ENCODE measurements around the gene MLH3. TPM values are rescaled to one million over a fixed set of nuclear protein-coding genes. Genes with fewer than 3 reads are reported as not detected.

MLH3 gene
- total RNA-seq, 2 experiments from 2014 or later, result 17.0 to 17.3 TPM

- CTCF ChIA-PET, result interaction anchor here (0.7 kb wide), 1 partner anchor 19 kb away, joined by 3 read pairs; the partner anchor contains the start of gene ACYP1
- POLR2A ChIA-PET, result no interaction called here
- H3K27me3 Mint-ChIP-seq, result no peaks in the 10 kb centered on the region
- peaks cover 38% of the 10 kb centered on the region for H3K4me1 Mint-ChIP-seq
- peaks cover 30% of the 10 kb centered on the region for H3K36me3 Mint-ChIP-seq (ENCODE audit: low read depth)
- no peak overlapping the region for H3K4me3 Mint-ChIP-seq
- H3K27ac Mint-ChIP-seq, result no peak overlapping the region
- DNase-seq, result no peak
- H3K9me3 Mint-ChIP-seq, result no peaks in the 10 kb centered on the region
Measured at GRCh38 chr14:75044752-75045151, 6.5 kb downstream of the MLH3 start.

GRCh38 chr14:75044322-75044721 is 6.9 kb downstream of the MLH3 start:
- Mint-ChIP-seq H3K4me1 (peaks cover 35% of the 10 kb centered on the region), H3K36me3 (ENCODE audit: low read depth) (peaks cover 25% of the 10 kb centered on the region), H3K9me3 (no peaks in the 10 kb centered on the region), H3K27ac (no peak overlapping the region), H3K27me3 (no peaks in the 10 kb centered on the region), H3K4me3 (no peak overlapping the region)
- no peak for DNase-seq
- POLR2A ChIA-PET, result no interaction called here
- CTCF ChIA-PET, result no interaction called here

- Mint-ChIP-seq H3K27ac (no peak overlapping the region), H3K9me3 (no peaks in the 10 kb centered on the region), H3K4me1 (peaks cover 23% of the 10 kb centered on the region), H3K36me3 (ENCODE audit: low read depth) (peaks cover 17% of the 10 kb centered on the region), H3K4me3 (no peak overlapping the region), H3K27me3 (no peaks in the 10 kb centered on the region)
- ChIA-PET CTCF (no interaction called here), POLR2A (interaction anchor here (0.7 kb wide), 1 partner anchor 20 kb away, joined by 4 read pairs; no protein-coding TSS in a partner anchor)
- no peak for DNase-seq
Measured at GRCh38 chr14:75042035-75042434, 9.2 kb downstream of the MLH3 start.

- no peak for DNase-seq
- Mint-ChIP-seq H3K4me1 (peaks cover 19% of the 10 kb centered on the region), H3K4me3 (no peak overlapping the region), H3K27ac (no peak overlapping the region), H3K36me3 (ENCODE audit: low read depth) (peaks cover 15% of the 10 kb centered on the region), H3K9me3 (no peaks in the 10 kb centered on the region), H3K27me3 (no peaks in the 10 kb centered on the region)
- ChIA-PET POLR2A (no interaction called here), CTCF (no interaction called here)
Measured at GRCh38 chr14:75041613-75042012, 9.7 kb downstream of the MLH3 start.

GRCh38 chr14:75040959-75041358 is 10.3 kb downstream of the MLH3 start:
- Mint-ChIP-seq H3K36me3 (ENCODE audit: low read depth) (peaks cover 15% of the 10 kb centered on the region), H3K27me3 (no peaks in the 10 kb centered on the region), H3K4me3 (no peak overlapping the region), H3K4me1 (peaks cover 16% of the 10 kb centered on the region), H3K9me3 (no peaks in the 10 kb centered on the region), H3K27ac (no peak overlapping the region)
- ChIA-PET POLR2A (no interaction called here), CTCF (no interaction called here)
- DNase-seq, result no peak

GRCh38 chr14:75040507-75040906 is 10.8 kb downstream of the MLH3 start:
- H3K9me3 Mint-ChIP-seq, result no peaks in the 10 kb centered on the region
- H3K4me1 Mint-ChIP-seq, result peaks cover 14% of the 10 kb centered on the region
- DNase-seq, result no peak
- H3K4me3 Mint-ChIP-seq, result no peak overlapping the region
- H3K27me3 Mint-ChIP-seq, result no peaks in the 10 kb centered on the region
- H3K36me3 Mint-ChIP-seq (ENCODE audit: low read depth), result peaks cover 15% of the 10 kb centered on the region
- POLR2A ChIA-PET, result no interaction called here
- H3K27ac Mint-ChIP-seq, result no peak overlapping the region
- CTCF ChIA-PET, result interaction anchor here (1.1 kb wide), 1 partner anchor 22 kb away, joined by 3 read pairs; no protein-coding TSS in a partner anchor

- Mint-ChIP-seq H3K27ac (no peak overlapping the region), H3K27me3 (no peaks in the 10 kb centered on the region), H3K9me3 (no peaks in the 10 kb centered on the region), H3K4me1 (no peaks in the 10 kb centered on the region), H3K4me3 (no peak overlapping the region), H3K36me3 (ENCODE audit: low read depth) (peaks cover 17% of the 10 kb centered on the region)
- ChIA-PET CTCF (no interaction called here), POLR2A (no interaction called here)
- DNase-seq, result no peak
Measured at GRCh38 chr14:75032939-75033338, 18.3 kb downstream of the MLH3 start.

GRCh38 chr14:75030147-75030546 is 21.1 kb downstream of the MLH3 start:
- H3K27me3 Mint-ChIP-seq, result no peaks in the 10 kb centered on the region
- POLR2A ChIA-PET, result no interaction called here
- H3K4me3 Mint-ChIP-seq, result no peak overlapping the region
- no peak overlapping the region for H3K27ac Mint-ChIP-seq
- DNase-seq, result no peak
- H3K36me3 Mint-ChIP-seq (ENCODE audit: low read depth), result peaks cover 14% of the 10 kb centered on the region
- H3K4me1 Mint-ChIP-seq, result no peaks in the 10 kb centered on the region
- CTCF ChIA-PET, result interaction anchor here (0.6 to 0.7 kb wide), 2 partner anchors 41 to 48 kb away, joined by 3 read pairs; no protein-coding TSS in a partner anchor
- H3K9me3 Mint-ChIP-seq, result no peaks in the 10 kb centered on the region

GRCh38 chr14:75025876-75026275 is 25.4 kb downstream of the MLH3 start:
- Mint-ChIP-seq H3K36me3 (ENCODE audit: low read depth) (peaks cover 17% of the 10 kb centered on the region), H3K9me3 (no peaks in the 10 kb centered on the region), H3K4me3 (no peak overlapping the region), H3K27ac (no peak overlapping the region), H3K27me3 (no peaks in the 10 kb centered on the region), H3K4me1 (no peaks in the 10 kb centered on the region)
- ChIA-PET CTCF (interaction anchor here (0.7 to 1.5 kb wide), 4 partner anchors 10 to 148 kb away, joined by 4 read pairs; no protein-coding TSS in a partner anchor), POLR2A (no interaction called here)
- DNase-seq, result no peak

GRCh38 chr14:75025082-75025481 is 26.2 kb downstream of the MLH3 start:
- Mint-ChIP-seq H3K27me3 (no peaks in the 10 kb centered on the region), H3K27ac (no peak overlapping the region), H3K36me3 (ENCODE audit: low read depth) (peaks cover 19% of the 10 kb centered on the region), H3K4me3 (no peak overlapping the region), H3K4me1 (no peaks in the 10 kb centered on the region), H3K9me3 (no peaks in the 10 kb centered on the region)
- DNase-seq, result no peak
- CTCF ChIA-PET, result interaction anchor here (1.0 to 1.5 kb wide), 3 partner anchors 10 to 148 kb away, joined by 3 to 4 read pairs (median 4); no protein-coding TSS in a partner anchor
- POLR2A ChIA-PET, result no interaction called here

- POLR2A ChIA-PET, result interaction anchor here (0.6 kb wide), 1 partner anchor 32 kb away, joined by 4 read pairs; no protein-coding TSS in a partner anchor
- no peak overlapping the region for H3K27ac Mint-ChIP-seq
Measured at GRCh38 chr14:75023108-75023507, 28.2 kb downstream of the MLH3 start.

GRCh38 chr14:75022655-75023054 is 28.6 kb downstream of the MLH3 start:
- Mint-ChIP-seq H3K4me1 (no peaks in the 10 kb centered on the region), H3K27ac (no peak overlapping the region), H3K4me3 (no peak overlapping the region), H3K27me3 (no peaks in the 10 kb centered on the region), H3K9me3 (no peaks in the 10 kb centered on the region), H3K36me3 (ENCODE audit: low read depth) (peaks cover 20% of the 10 kb centered on the region)
- no peak for DNase-seq
- POLR2A ChIA-PET, result no interaction called here
- CTCF ChIA-PET, result interaction anchor here (0.8 to 2.4 kb wide), 4 partner anchors 8 to 92 kb away, joined by 3 to 10 read pairs (median 4); no protein-coding TSS in a partner anchor

More at GRCh38 chr14:75023108-75023507, 28.2 kb downstream of the MLH3 start:
- DNase-seq, result no peak
- CTCF ChIA-PET, result interaction anchor here (0.8 to 2.4 kb wide), 4 partner anchors 9 to 92 kb away, joined by 3 to 10 read pairs (median 4); no protein-coding TSS in a partner anchor
- H3K4me1 Mint-ChIP-seq, result no peaks in the 10 kb centered on the region
- H3K9me3 Mint-ChIP-seq, result no peaks in the 10 kb centered on the region
- no peak overlapping the region for H3K4me3 Mint-ChIP-seq
- no peaks in the 10 kb centered on the region for H3K27me3 Mint-ChIP-seq
- H3K36me3 Mint-ChIP-seq (ENCODE audit: low read depth), result peaks cover 22% of the 10 kb centered on the region

- CTCF ChIA-PET, result interaction anchor here (0.6 to 0.8 kb wide), 2 partner anchors 55 to 58 kb away, joined by 3 to 4 read pairs; no protein-coding TSS in a partner anchor
- peaks cover 29% of the 10 kb centered on the region for H3K36me3 Mint-ChIP-seq (ENCODE audit: low read depth)
Measured at GRCh38 chr14:75018694-75019093, 32.6 kb downstream of the MLH3 start.

GRCh38 chr14:75016815-75017214 is 34.5 kb downstream of the MLH3 start:
- ChIA-PET POLR2A (no interaction called here), CTCF (no interaction called here)
- no peaks in the 10 kb centered on the region for H3K9me3 Mint-ChIP-seq
- peaks cover 25% of the 10 kb centered on the region for H3K36me3 Mint-ChIP-seq (ENCODE audit: low read depth)
- no peak overlapping the region for H3K27ac Mint-ChIP-seq
- no peaks in the 10 kb centered on the region for H3K27me3 Mint-ChIP-seq
- peaks cover under 1% of the 10 kb centered on the region for H3K4me1 Mint-ChIP-seq
- no peak overlapping the region for H3K4me3 Mint-ChIP-seq
- DNase-seq, result no peak

More at GRCh38 chr14:75018694-75019093, 32.6 kb downstream of the MLH3 start:
- POLR2A ChIA-PET, result no interaction called here
- H3K27me3 Mint-ChIP-seq, result no peaks in the 10 kb centered on the region
- no peak overlapping the region for H3K4me3 Mint-ChIP-seq
- no peak for DNase-seq
- no peak overlapping the region for H3K27ac Mint-ChIP-seq
- no peaks in the 10 kb centered on the region for H3K9me3 Mint-ChIP-seq
- no peaks in the 10 kb centered on the region for H3K4me1 Mint-ChIP-seq
